ENCODE measurements around the gene RDH5. TPM values are rescaled to one million over a fixed set of nuclear protein-coding genes. Genes with fewer than 3 reads are reported as not detected.

The RDH5 gene
- total and polyA plus RNA-seq, 2 of the 13 experiments (the other 11 are each of a cell fraction or from before 2014, with no cell fraction given), result 2.6 to 5.7 TPM

DNA sequence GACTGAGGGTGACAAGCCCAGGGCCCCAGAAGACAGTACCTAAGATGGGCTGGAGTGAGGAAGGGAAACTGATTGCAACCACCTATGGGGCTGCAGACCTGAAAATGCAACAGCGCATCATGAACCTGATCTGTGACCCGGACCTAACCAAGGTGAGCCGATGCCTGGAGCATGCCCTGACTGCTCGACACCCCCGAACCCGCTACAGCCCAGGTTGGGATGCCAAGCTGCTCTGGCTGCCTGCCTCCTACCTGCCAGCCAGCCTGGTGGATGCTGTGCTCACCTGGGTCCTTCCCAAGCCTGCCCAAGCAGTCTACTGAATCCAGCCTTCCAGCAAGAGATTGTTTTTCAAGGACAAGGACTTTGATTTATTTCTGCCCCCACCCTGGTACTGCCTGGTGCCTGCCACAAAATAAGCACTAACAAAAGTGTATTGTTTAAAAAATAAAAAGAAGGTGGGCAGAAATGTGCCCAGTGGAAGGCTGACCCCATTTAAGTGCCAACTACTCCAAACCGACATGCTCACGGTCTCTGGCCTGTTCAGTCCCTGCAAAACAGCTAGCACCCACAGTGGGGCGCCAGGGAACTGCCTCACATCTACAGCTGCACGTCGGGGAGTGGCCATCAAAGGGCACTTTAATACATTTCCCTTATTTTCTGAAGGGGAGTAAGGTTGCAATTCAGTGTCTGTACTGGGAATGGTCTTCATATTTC is 4.2 kb downstream of the RDH5 start:
- Histone ChIP-seq H3K4me2 (ENCODE audit: low read depth, low read length) (no peak overlapping the region), H3K9me3 (ENCODE audit: low read length) (no peaks in the 10 kb centered on the region), H3K79me2 (ENCODE audit: insufficient read depth, low read length) (peaks cover 12% of the 10 kb centered on the region), H3K4me3 (replicated peaks in 1 of 3; ENCODE audit: insufficient read depth in 1 of 3, low read depth in 2 of 3, low read length in 3 of 3) (no peak overlapping the region), H3K27ac (ENCODE audit: extremely low read length, insufficient read depth, low read length) (no peak overlapping the region), H2AFZ (ENCODE audit: low read length) (no peak overlapping the region), H3K9ac (ENCODE audit: insufficient read depth, low read depth, low read length) (no peak overlapping the region), H4K20me1 (ENCODE audit: insufficient read depth, low read length) (0 out of 2 replicates have a peak, but pooled peaks cover 8% of the 10 kb centered on the region), H3K27me3 (ENCODE audit: control insufficient read depth in 1 of 2, insufficient read depth in 2 of 2, low read length in 2 of 2) (no peaks in the 10 kb centered on the region; a peak in 1 of 5 replicates), H3K36me3 (replicated peaks in 1 of 2; ENCODE audit: control insufficient read depth in 1 of 2, insufficient read depth in 2 of 2, low read length in 2 of 2) (peaks cover 10 to 25% of the 10 kb centered on the region in 2 experiments; a peak in 4 of 5 replicates), H3K4me1 (ENCODE audit: insufficient read depth, low read length) (peaks cover 70% of the 10 kb centered on the region)
- DNase-seq (ENCODE audit: low spot score), result peak; percentile 60
- peak; percentile 26 for FAIRE-seq
- intact Hi-C loops (cut with micrococcal nuclease; ENCODE audit: unreplicated experiment), result loop anchor here (1.0 to 5.0 kb wide), 2 partner anchors 13 to 537 kb away; no protein-coding TSS in a partner anchor
- CTCF ChIA-PET (ENCODE audit: low intra/inter-chr PET ratio, low total read pairs), result interaction anchor here (1.4 to 3.4 kb wide), 2 partner anchors 12 to 43 kb away, joined by 3 to 36 read pairs; a partner anchor contains a TSS
- BruUV-seq (replicated peaks), result no TSS peak
- POLR2A ChIA-PET, result interaction anchor here (1.0 to 5.3 kb wide), 5 partner anchors 9 to 249 kb away, joined by 3 to 23 read pairs (median 8); partner anchors contain the start of genes BLOC1S1 and RAB5B
- WGBS (ENCODE audit: low lambda C conversion rate), result 17% methylated on average over 5 of the region's 11 CpGs
- in situ Hi-C loops (cut with HindIII; ENCODE audit: extremely low pct_ligation_motif_present, low pct_unique_long_range_greater_than_20kb), result no loop called here
- ATAC-seq, result peak; percentile 37
- TF ChIP-seq STAG1 (CRISPR knock-in tag; IDR thresholded peaks at IDR 0.05) (peak; percentile 73), XRCC5 (optimal IDR thresholded peaks at IDR 0.05; ENCODE audit: low read length) (peak; percentile 68), SALL1 (CRISPR knock-in tag; IDR thresholded peaks at IDR 0.05) (peak; percentile 18; the same call in 1 of the 2 replicates), FOXO1 (CRISPR knock-in tag; IDR thresholded peaks at IDR 0.05) (no peak), NCOA5 (CRISPR knock-in tag; IDR thresholded peaks at IDR 0.05) (no peak), SAP130 (CRISPR knock-in tag; IDR thresholded peaks at IDR 0.05; ENCODE audit: low read depth) (0 out of 2 replicates have a peak, but pooled peaks have one; percentile 12), ZNF777 (CRISPR knock-in tag; IDR thresholded peaks at IDR 0.05) (peak; percentile 61), ZNF616 (CRISPR knock-in tag; IDR thresholded peaks at IDR 0.05; ENCODE audit: low read depth) (no peak), AGO2 (optimal IDR thresholded peaks at IDR 0.05; ENCODE audit: low read depth, low read length) (peak; percentile 76)
- TF ChIP-seq, protein P1, sequence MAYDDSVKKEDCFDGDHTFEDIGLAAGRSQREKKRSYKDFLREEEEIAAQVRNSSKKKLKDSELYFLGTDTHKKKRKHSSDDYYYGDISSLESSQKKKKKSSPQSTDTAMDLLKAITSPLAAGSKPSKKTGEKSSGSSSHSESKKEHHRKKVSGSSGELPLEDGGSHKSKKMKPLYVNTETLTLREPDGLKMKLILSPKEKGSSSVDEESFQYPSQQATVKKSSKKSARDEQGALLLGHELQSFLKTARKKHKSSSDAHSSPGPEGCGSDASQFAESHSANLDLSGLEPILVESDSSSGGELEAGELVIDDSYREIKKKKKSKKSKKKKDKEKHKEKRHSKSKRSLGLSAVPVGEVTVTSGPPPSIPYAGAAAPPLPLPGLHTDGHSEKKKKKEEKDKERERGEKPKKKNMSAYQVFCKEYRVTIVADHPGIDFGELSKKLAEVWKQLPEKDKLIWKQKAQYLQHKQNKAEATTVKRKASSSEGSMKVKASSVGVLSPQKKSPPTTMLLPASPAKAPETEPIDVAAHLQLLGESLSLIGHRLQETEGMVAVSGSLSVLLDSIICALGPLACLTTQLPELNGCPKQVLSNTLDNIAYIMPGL (CRISPR knock-in tag; IDR thresholded peaks at IDR 0.05; ENCODE audit: borderline replicate concordance in 1 of 2, low read depth in 1 of 2), result peak in 1 of 2 experiments; percentile 36; a peak in 1 of 4 replicates
- TF ChIP-seq, protein P2, sequence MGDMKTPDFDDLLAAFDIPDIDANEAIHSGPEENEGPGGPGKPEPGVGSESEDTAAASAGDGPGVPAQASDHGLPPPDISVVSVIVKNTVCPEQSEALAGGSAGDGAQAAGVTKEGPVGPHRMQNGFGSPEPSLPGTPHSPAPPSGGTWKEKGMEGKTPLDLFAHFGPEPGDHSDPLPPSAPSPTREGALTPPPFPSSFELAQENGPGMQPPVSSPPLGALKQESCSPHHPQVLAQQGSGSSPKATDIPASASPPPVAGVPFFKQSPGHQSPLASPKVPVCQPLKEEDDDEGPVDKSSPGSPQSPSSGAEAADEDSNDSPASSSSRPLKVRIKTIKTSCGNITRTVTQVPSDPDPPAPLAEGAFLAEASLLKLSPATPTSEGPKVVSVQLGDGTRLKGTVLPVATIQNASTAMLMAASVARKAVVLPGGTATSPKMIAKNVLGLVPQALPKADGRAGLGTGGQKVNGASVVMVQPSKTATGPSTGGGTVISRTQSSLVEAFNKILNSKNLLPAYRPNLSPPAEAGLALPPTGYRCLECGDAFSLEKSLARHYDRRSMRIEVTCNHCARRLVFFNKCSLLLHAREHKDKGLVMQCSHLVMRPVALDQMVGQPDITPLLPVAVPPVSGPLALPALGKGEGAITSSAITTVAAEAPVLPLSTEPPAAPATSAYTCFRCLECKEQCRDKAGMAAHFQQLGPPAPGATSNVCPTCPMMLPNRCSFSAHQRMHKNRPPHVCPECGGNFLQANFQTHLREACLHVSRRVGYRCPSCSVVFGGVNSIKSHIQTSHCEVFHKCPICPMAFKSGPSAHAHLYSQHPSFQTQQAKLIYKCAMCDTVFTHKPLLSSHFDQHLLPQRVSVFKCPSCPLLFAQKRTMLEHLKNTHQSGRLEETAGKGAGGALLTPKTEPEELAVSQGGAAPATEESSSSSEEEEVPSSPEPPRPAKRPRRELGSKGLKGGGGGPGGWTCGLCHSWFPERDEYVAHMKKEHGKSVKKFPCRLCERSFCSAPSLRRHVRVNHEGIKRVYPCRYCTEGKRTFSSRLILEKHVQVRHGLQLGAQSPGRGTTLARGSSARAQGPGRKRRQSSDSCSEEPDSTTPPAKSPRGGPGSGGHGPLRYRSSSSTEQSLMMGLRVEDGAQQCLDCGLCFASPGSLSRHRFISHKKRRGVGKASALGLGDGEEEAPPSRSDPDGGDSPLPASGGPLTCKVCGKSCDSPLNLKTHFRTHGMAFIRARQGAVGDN (CRISPR knock-in tag; IDR thresholded peaks at IDR 0.05), result 0 out of 2 replicates have a peak, but pooled peaks have one; percentile 23
- TF ChIP-seq, protein P3, sequence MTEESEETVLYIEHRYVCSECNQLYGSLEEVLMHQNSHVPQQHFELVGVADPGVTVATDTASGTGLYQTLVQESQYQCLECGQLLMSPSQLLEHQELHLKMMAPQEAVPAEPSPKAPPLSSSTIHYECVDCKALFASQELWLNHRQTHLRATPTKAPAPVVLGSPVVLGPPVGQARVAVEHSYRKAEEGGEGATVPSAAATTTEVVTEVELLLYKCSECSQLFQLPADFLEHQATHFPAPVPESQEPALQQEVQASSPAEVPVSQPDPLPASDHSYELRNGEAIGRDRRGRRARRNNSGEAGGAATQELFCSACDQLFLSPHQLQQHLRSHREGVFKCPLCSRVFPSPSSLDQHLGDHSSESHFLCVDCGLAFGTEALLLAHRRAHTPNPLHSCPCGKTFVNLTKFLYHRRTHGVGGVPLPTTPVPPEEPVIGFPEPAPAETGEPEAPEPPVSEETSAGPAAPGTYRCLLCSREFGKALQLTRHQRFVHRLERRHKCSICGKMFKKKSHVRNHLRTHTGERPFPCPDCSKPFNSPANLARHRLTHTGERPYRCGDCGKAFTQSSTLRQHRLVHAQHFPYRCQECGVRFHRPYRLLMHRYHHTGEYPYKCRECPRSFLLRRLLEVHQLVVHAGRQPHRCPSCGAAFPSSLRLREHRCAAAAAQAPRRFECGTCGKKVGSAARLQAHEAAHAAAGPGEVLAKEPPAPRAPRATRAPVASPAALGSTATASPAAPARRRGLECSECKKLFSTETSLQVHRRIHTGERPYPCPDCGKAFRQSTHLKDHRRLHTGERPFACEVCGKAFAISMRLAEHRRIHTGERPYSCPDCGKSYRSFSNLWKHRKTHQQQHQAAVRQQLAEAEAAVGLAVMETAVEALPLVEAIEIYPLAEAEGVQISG (CRISPR knock-in tag; IDR thresholded peaks at IDR 0.05), result 0 out of 2 replicates have a peak, but pooled peaks have one; percentile 13
